HepG2 (cell line): ENCODE data around the gene FER1L5. TPM values are rescaled to one million over a fixed set of nuclear protein-coding genes. Genes with fewer than 3 reads are reported as not detected.
A peak's percentile ranks its signal among the peaks of the same experiment; 100 is the strongest.

ENCODE experiments used
- CHD4 ChIP-seq: fragments of 200-600 bp; sonication (generic); IDR thresholded peaks from 2 replicates; pipeline ENCODE4 v1.7.0; 2017; ENCODE audit warnings: mild to moderate bottlenecking, low read length, borderline replicate concordance
- FOXP1 ChIP-seq, 2 experiments: fragments of 450-650 bp in 1 of 2; IDR thresholded peaks; 2 replicates each; pipeline ENCODE4 v1.6.1; 2017 to 2018; ENCODE audit warnings: antibody characterized with exemption in 1 of 2
- GATAD2A ChIP-seq: IDR thresholded peaks from 2 replicates; pipeline ENCODE4 v1.6.1; 2016
- ISX ChIP-seq: sonication (generic); formaldehyde crosslinking; conservative IDR thresholded peaks from 2 replicates; pipeline ENCODE4 v1.5.0; 2020; ENCODE audit warnings: missing genetic modification reagents
- KDM5A ChIP-seq: fragments of 200-600 bp; sonication (generic); IDR thresholded peaks from 2 replicates; pipeline ENCODE4 v1.7.0; 2018; ENCODE audit warnings: antibody characterized with exemption, mild to moderate bottlenecking, low read length, borderline replicate concordance
- MBNL3 ChIP-seq: fragments of 250-450 bp; sonication (Bioruptor Pico); conservative IDR thresholded peaks from 2 replicates; pipeline ENCODE4 v1.8.0; 2022; ENCODE audit warnings: mild to moderate bottlenecking, inconsistent platforms
- RARA ChIP-seq: IDR thresholded peaks from 2 replicates; pipeline ENCODE4 v1.6.1; 2016; ENCODE audit warnings: missing genetic modification reagents, missing compliant biosample characterization
- RORA ChIP-seq: sonication (generic); formaldehyde crosslinking; IDR thresholded peaks from 2 replicates; pipeline ENCODE4 v1.5.0; 2020; ENCODE audit warnings: mild to moderate bottlenecking, missing genetic modification reagents, moderate library complexity
- TMF1 ChIP-seq: sonication (generic); formaldehyde crosslinking; IDR thresholded peaks from 2 replicates; pipeline ENCODE4 v1.8.1; 2022; ENCODE audit warnings: low read depth, missing genetic modification reagents
- ZBTB42 ChIP-seq: sonication (generic); formaldehyde crosslinking; IDR thresholded peaks from 2 replicates; pipeline ENCODE4 v1.5.0; 2020; ENCODE audit warnings: mild to moderate bottlenecking, missing genetic modification reagents
- ZMAT3 ChIP-seq: sonication (generic); formaldehyde crosslinking; conservative IDR thresholded peaks from 2 replicates; pipeline ENCODE4 v1.7.0; 2021; ENCODE audit warnings: missing genetic modification reagents
- ZNF234 ChIP-seq: sonication (generic); formaldehyde crosslinking; conservative IDR thresholded peaks from 2 replicates; pipeline ENCODE4 v1.5.1; 2020; ENCODE audit warnings: mild to moderate bottlenecking, missing genetic modification reagents
- ZNF251 ChIP-seq: sonication (generic); formaldehyde crosslinking; IDR thresholded peaks from 2 replicates; pipeline ENCODE4 v1.9.0; 2021; ENCODE audit warnings: mild to moderate bottlenecking, missing genetic modification reagents
- ZNF274 ChIP-seq: sonication (generic); formaldehyde crosslinking; IDR thresholded peaks from 2 replicates; pipeline ENCODE4 v1.5.1; 2020; ENCODE audit warnings: mild to moderate bottlenecking, missing genetic modification reagents
- ZNF296 ChIP-seq: sonication (generic); formaldehyde crosslinking; conservative IDR thresholded peaks from 2 replicates; pipeline ENCODE4 v1.5.0; 2020; ENCODE audit warnings: mild to moderate bottlenecking, missing genetic modification reagents
- ZNF350 ChIP-seq: sonication (generic); formaldehyde crosslinking; IDR thresholded peaks from 2 replicates; pipeline ENCODE4 v1.4.0; 2020; ENCODE audit warnings: mild to moderate bottlenecking, low read depth, missing genetic modification reagents, borderline replicate concordance
- ZNF616 ChIP-seq: sonication (generic); formaldehyde crosslinking; IDR thresholded peaks from 2 replicates; pipeline ENCODE4 v1.5.0; 2020; ENCODE audit warnings: low read depth, mild to moderate bottlenecking, missing genetic modification reagents
- ZNF710 ChIP-seq: sonication (generic); formaldehyde crosslinking; IDR thresholded peaks from 2 replicates; pipeline ENCODE4 v1.5.0; 2020; ENCODE audit warnings: mild to moderate bottlenecking, missing genetic modification reagents, borderline replicate concordance
- ZNF761 ChIP-seq: sonication (generic); formaldehyde crosslinking; conservative IDR thresholded peaks from 2 replicates; pipeline ENCODE4 v1.4.0; 2020; ENCODE audit warnings: mild to moderate bottlenecking, missing genetic modification reagents
- ZNF83 ChIP-seq: sonication (generic); formaldehyde crosslinking; IDR thresholded peaks from 2 replicates; pipeline ENCODE4 v1.4.0; 2020; ENCODE audit warnings: missing genetic modification reagents, mild to moderate bottlenecking, borderline replicate concordance
- ZNF839 ChIP-seq: sonication (generic); formaldehyde crosslinking; IDR thresholded peaks from 2 replicates; pipeline ENCODE4 v1.4.0; 2020; ENCODE audit warnings: missing genetic modification reagents, mild to moderate bottlenecking, borderline replicate concordance
- polyA plus RNA-seq, 8 experiments: library from polyadenylated mRNA; depleted of rRNA in 3 of 8; stranded (reverse) in 7 of 8; unstranded in 1 of 8; fragments of >200 nt; fragmentation: Illumina TruSeq in 4 of 8; extraction: Trizol in 4 of 8; gene quantifications; 2 replicates each; pipeline versions ENCODE4 v1.2.1 to v1.2.3, GENCODE V29; 2011 to 2016; ENCODE audit warnings: low read depth in 4 of 8, missing spikeins in 1 of 8, mixed read lengths in 1 of 8; ENCODE audit not compliant: insufficient read depth in 1 of 8
- total RNA-seq, 5 experiments: library from RNA; depleted of rRNA; stranded (reverse); fragments of >200 nt; fragmentation: Illumina TruSeq; extraction: Trizol; gene quantifications; 2 replicates each; pipeline ENCODE4 v1.2.3, GENCODE V29; 2016; ENCODE audit warnings: low read depth in 1 of 5
- TF ChIP-seq, protein P1 (sequence below), 2 experiments: sonication (generic) in 1 of 2; formaldehyde crosslinking in 1 of 2; IDR thresholded peaks; 2 replicates each; pipeline versions ENCODE4 v1.4.0 to v1.6.1; 2018 to 2020; ENCODE audit warnings: missing genetic modification reagents in 2 of 2, borderline replicate concordance in 1 of 2, low read depth in 1 of 2, mild to moderate bottlenecking in 1 of 2, missing biosample characterization in 1 of 2
- TF ChIP-seq, protein P2 (sequence below): sonication (generic); formaldehyde crosslinking; IDR thresholded peaks from 2 replicates; pipeline ENCODE4 v1.8.0; 2022; ENCODE audit warnings: mild to moderate bottlenecking, missing genetic modification reagents, moderate library complexity

Gene FER1L5
- total and polyA plus RNA-seq, 2 of the 13 experiments (the other 11 are each of a cell fraction or from before 2014, with no cell fraction given), result 0.02 to 0.08 TPM

GRCh38 chr2:96637385-96638143 lies 5.0 kb upstream of the FER1L5 start (continued):
- TF ChIP-seq ZNF83 (CRISPR knock-in tag) (no peak), ZNF234 (CRISPR knock-in tag) (0 out of 2 replicates have a peak, but pooled peaks have one; percentile 54), ZNF350 (CRISPR knock-in tag) (peak; percentile 50; the same call in 1 of the 2 replicates), ZMAT3 (peak; percentile 29; the same call in 1 of the 2 replicates), RARA (CRISPR knock-in tag) (peak; percentile 79), ZNF616 (CRISPR knock-in tag) (no peak), ISX (CRISPR knock-in tag) (0 out of 2 replicates have a peak, but pooled peaks have one; percentile 14), MBNL3 (CRISPR knock-in tag) (no peak), ZNF251 (CRISPR knock-in tag) (no peak), RORA (peak; percentile 87; the same call in 1 of the 2 replicates), ZNF761 (CRISPR knock-in tag) (peak; percentile 66; the same call in 1 of the 2 replicates), ZNF839 (CRISPR knock-in tag) (peak; percentile 45; the same call in 1 of the 2 replicates), ZNF296 (CRISPR knock-in tag) (peak; percentile 77; the same call in 1 of the 2 replicates), KDM5A (peak; percentile 65; the same call in 1 of the 2 replicates), TMF1 (CRISPR knock-in tag) (no peak), ZNF710 (0 out of 2 replicates have a peak, but pooled peaks have one; percentile 8), CHD4 (no peak), ZNF274 (0 out of 2 replicates have a peak, but pooled peaks have one; percentile 15), FOXP1 (IDR thresholded peaks at IDR 0.05) (no peak), FOXP1 (CRISPR knock-in tag; IDR thresholded peaks at IDR 0.05) (no peak), GATAD2A (0 out of 2 replicates have a peak, but pooled peaks have one; percentile 14), ZBTB42 (CRISPR knock-in tag) (no peak; the same call in 1 of the 2 replicates)
- TF ChIP-seq, protein P1, sequence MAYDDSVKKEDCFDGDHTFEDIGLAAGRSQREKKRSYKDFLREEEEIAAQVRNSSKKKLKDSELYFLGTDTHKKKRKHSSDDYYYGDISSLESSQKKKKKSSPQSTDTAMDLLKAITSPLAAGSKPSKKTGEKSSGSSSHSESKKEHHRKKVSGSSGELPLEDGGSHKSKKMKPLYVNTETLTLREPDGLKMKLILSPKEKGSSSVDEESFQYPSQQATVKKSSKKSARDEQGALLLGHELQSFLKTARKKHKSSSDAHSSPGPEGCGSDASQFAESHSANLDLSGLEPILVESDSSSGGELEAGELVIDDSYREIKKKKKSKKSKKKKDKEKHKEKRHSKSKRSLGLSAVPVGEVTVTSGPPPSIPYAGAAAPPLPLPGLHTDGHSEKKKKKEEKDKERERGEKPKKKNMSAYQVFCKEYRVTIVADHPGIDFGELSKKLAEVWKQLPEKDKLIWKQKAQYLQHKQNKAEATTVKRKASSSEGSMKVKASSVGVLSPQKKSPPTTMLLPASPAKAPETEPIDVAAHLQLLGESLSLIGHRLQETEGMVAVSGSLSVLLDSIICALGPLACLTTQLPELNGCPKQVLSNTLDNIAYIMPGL (CRISPR knock-in tag; IDR thresholded peaks at IDR 0.05; ENCODE audit: borderline replicate concordance in 1 of 2, low read depth in 1 of 2), result peak in 1 of 2 experiments; percentile 20; a peak in 1 of 4 replicates
- TF ChIP-seq, protein P2, sequence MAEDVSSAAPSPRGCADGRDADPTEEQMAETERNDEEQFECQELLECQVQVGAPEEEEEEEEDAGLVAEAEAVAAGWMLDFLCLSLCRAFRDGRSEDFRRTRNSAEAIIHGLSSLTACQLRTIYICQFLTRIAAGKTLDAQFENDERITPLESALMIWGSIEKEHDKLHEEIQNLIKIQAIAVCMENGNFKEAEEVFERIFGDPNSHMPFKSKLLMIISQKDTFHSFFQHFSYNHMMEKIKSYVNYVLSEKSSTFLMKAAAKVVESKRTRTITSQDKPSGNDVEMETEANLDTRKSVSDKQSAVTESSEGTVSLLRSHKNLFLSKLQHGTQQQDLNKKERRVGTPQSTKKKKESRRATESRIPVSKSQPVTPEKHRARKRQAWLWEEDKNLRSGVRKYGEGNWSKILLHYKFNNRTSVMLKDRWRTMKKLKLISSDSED, result no peak
